Liver (tissue), 3 donors: ENCODE results near the gene NECTIN1.

Source experiments
- HNF4A ChIP-seq, 2 donors: conservative IDR thresholded peaks; 2 replicates each; pipeline ENCODE4 v1.6.1; 2016; ENCODE audit warnings: antibody characterized with exemption in 2 of 2, mild to moderate bottlenecking in 2 of 2
- RXRA ChIP-seq, 2 donors: IDR thresholded peaks; 2 replicates each; pipeline ENCODE4 v1.6.1; 2017 to 2018; ENCODE audit warnings: antibody characterized with exemption in 2 of 2, mild to moderate bottlenecking in 1 of 2
- TF ChIP-seq, protein P1 (sequence below): fragments of 150-350 bp; IDR thresholded peaks from 2 replicates; pipeline ENCODE4 v1.5.1; 2017; ENCODE audit warnings: improper control_type of control experiment, low read depth, low read length; ENCODE audit not compliant: missing input control
- TF ChIP-seq, protein P2 (sequence below): IDR thresholded peaks from 2 replicates; pipeline ENCODE4 v1.6.1; 2016; ENCODE audit warnings: antibody characterized with exemption
- TF ChIP-seq, protein P3 (sequence below): IDR thresholded peaks from 2 replicates; pipeline ENCODE4 v1.6.1; 2016; ENCODE audit warnings: antibody characterized with exemption, mild to moderate bottlenecking
- donor health status: healthy.
- donor health status: healthy.

GRCh38 chr11:119730789-119731386 lies 1.9 kb upstream of the NECTIN1 start:
- TF ChIP-seq, protein P1, sequence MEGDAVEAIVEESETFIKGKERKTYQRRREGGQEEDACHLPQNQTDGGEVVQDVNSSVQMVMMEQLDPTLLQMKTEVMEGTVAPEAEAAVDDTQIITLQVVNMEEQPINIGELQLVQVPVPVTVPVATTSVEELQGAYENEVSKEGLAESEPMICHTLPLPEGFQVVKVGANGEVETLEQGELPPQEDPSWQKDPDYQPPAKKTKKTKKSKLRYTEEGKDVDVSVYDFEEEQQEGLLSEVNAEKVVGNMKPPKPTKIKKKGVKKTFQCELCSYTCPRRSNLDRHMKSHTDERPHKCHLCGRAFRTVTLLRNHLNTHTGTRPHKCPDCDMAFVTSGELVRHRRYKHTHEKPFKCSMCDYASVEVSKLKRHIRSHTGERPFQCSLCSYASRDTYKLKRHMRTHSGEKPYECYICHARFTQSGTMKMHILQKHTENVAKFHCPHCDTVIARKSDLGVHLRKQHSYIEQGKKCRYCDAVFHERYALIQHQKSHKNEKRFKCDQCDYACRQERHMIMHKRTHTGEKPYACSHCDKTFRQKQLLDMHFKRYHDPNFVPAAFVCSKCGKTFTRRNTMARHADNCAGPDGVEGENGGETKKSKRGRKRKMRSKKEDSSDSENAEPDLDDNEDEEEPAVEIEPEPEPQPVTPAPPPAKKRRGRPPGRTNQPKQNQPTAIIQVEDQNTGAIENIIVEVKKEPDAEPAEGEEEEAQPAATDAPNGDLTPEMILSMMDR, result no peak
- TF ChIP-seq, protein P2, sequence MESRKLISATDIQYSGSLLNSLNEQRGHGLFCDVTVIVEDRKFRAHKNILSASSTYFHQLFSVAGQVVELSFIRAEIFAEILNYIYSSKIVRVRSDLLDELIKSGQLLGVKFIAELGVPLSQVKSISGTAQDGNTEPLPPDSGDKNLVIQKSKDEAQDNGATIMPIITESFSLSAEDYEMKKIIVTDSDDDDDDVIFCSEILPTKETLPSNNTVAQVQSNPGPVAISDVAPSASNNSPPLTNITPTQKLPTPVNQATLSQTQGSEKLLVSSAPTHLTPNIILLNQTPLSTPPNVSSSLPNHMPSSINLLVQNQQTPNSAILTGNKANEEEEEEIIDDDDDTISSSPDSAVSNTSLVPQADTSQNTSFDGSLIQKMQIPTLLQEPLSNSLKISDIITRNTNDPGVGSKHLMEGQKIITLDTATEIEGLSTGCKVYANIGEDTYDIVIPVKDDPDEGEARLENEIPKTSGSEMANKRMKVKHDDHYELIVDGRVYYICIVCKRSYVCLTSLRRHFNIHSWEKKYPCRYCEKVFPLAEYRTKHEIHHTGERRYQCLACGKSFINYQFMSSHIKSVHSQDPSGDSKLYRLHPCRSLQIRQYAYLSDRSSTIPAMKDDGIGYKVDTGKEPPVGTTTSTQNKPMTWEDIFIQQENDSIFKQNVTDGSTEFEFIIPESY, result no peak
- TF ChIP-seq, protein P3, sequence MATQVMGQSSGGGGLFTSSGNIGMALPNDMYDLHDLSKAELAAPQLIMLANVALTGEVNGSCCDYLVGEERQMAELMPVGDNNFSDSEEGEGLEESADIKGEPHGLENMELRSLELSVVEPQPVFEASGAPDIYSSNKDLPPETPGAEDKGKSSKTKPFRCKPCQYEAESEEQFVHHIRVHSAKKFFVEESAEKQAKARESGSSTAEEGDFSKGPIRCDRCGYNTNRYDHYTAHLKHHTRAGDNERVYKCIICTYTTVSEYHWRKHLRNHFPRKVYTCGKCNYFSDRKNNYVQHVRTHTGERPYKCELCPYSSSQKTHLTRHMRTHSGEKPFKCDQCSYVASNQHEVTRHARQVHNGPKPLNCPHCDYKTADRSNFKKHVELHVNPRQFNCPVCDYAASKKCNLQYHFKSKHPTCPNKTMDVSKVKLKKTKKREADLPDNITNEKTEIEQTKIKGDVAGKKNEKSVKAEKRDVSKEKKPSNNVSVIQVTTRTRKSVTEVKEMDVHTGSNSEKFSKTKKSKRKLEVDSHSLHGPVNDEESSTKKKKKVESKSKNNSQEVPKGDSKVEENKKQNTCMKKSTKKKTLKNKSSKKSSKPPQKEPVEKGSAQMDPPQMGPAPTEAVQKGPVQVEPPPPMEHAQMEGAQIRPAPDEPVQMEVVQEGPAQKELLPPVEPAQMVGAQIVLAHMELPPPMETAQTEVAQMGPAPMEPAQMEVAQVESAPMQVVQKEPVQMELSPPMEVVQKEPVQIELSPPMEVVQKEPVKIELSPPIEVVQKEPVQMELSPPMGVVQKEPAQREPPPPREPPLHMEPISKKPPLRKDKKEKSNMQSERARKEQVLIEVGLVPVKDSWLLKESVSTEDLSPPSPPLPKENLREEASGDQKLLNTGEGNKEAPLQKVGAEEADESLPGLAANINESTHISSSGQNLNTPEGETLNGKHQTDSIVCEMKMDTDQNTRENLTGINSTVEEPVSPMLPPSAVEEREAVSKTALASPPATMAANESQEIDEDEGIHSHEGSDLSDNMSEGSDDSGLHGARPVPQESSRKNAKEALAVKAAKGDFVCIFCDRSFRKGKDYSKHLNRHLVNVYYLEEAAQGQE, result no peak
- TF ChIP-seq HNF4A (conservative IDR thresholded peaks at IDR 0.05) (no peak), RXRA (IDR thresholded peaks at IDR 0.05) (no peak)
